ENCODE data around the gene DNAJC8. TPM values are rescaled to one million over a fixed set of nuclear protein-coding genes. Genes with fewer than 3 reads are reported as not detected.

Gene DNAJC8
- total RNA-seq, 1 donor from 2014 or later: 71.1 TPM

DNA sequence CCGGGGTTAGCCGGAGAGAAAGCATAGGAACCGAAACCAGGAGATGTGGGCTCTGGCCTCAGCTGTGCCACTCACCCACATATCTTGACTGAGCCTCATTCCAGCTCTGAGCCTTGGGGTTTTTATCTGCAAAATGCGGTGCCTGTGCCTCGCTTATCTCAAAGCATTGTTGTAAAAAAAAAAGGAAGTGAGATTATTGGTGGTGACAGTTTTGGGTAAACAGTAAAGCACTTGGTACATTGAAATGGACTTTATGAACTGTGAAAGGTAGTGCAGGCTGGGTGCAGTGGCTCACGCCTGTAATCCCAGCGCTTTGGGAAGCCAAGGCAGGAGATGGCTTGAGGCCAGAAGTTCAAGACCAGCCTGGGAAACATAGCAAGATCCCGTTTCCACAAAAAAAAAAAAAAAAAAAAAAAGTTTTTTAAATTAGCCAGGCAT is 60.1 kb downstream of the DNAJC8 start:
- DNase-seq (ENCODE audit: low read depth): no peak

DNA sequence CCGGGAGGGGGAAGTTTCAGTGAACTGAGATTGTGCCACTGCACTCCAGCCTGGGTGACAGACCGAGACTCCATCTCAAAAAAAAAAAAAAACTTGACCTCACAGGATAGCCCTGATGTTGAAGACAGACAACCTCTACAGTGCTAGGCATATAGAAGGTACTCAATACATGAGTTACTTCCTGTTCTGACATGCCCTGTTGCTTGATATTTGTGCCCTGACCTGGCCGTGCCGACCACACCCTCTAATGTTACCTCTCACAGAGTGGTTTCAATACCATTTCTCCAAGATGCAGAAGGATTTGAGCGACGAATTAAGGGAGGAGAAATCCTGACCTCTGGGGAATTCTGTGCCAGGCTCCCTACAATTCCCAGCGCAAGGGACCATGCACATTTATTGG is 61.6 kb downstream of the DNAJC8 start:
- no peak for DNase-seq (ENCODE audit: low read depth)

DNA sequence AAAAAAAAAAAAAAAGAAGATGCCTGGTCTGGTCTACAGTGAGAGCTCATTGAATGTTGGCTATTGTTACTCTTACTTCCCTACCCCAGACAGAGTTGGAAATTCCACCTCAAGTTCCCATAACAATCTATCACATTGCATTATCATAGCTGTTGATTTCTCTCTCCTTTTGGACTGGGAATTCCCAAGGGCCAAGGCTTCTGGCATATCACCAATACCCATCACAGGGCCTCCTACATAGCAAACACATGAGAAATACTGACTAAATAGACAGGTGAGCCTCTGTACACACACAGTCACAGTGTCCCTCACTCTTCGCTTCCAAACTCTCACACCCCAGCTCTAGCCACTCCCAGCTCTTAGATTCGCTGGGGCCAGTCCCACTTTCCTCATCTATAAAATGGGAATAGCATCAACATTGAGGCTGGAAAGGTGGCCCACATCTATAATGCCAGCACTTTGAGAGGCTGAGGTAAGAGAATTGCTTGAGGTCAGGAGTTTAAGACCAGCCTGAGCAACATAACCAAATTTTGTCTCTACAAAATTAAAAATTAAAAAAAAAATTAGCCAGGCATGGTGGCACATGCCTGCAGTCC is 62.7 kb downstream of the DNAJC8 start:
- DNase-seq (ENCODE audit: low read depth): no peak

DNA sequence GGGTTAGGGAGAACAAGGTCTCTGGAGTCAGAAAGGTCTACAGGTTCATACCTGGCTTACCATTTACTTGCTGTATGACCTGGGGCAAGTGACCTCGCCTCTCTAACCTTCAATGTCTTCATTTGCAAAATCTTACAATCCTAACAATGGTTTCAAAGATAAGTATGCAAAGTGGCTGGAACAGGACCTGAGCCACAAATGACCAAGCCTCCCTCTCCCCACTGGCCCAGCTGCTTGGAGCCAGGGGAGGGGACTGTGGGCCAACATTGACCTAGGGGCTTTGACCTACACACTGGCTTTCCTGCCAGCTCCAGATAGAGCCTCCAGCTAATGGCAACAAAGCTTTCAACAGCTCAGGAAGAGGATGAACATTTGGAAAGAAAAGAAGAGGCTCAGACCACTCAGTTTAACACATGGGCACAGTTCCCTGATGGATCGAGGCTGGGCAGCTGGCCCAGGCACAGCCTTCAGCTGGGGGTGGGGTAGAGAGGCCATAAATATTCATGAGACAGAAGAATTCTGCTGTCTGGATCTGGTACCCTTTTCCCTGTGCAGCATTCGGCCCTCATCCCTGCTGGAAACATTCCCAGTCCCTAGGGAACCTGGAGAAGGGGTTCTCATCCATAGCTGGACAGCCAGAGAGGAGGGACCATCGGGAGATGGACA is 69.2 kb downstream of the DNAJC8 start:
- no peak for DNase-seq (ENCODE audit: low read depth)

DNA sequence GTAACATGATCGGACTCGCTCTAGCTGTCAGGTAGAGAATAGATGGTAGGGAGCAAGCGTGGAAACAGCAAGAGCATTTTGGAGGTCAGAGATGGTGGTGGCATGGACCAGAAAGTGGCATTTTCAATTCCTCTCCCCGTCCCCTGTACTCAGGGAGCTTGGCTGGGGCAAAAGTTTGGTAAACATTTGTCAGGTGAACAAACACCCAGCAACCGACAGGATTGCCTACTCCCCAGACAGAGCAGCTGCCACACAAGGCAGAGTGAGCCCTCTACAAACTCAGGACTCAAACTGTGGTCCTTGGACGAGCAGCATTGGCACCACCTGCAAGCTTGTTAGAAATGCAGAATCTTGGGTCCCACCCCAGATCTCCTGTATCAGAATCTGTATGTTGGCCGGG is 70.7 kb downstream of the DNAJC8 start:
- no peak for DNase-seq (ENCODE audit: low read depth)

DNA sequence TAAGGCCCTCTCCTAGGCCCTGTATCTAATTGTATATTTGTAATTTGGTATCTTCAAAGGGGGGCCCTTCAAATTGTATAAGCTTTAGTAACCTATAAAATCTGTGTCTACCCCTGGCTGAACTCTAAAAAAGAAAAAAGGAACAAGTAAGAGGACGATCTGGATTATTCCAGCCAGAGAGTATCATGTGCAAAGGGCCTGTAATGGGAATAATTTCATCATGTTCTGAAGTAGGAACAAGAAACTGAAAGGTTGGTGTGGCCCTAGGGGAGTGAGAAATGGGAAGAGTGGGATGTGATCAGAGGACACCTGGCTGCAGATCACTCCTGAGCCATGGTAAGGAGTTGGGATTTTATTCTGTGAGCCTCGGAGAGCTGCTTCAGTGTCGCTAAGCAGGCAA is 71.1 kb downstream of the DNAJC8 start:
- DNase-seq (ENCODE audit: low read depth): no peak

DNA sequence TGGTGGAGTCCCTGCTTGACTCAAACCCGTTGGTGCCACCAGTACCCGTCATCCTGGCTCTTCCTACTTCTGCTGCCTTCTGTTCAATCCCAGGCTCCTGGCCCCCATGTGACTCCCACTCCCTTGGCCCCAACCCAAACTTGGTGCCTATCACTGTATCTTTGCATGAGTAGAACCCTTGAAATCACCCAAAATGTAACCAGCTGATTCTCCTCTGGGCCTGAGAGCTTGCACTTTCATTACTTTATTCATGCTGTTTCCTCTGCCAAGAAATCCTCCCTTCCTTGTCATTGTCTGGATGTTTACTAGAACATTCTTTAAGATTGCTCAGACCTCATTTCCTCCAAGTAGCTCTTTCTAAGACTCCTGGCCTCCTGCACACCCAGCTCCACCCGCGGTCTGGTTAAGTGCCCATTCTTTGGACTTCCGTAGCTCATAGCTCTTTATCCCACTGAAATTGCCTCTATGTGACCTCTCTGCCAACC is 72.0 kb downstream of the DNAJC8 start:
- peak; percentile 82 for DNase-seq (ENCODE audit: low read depth)

DNA sequence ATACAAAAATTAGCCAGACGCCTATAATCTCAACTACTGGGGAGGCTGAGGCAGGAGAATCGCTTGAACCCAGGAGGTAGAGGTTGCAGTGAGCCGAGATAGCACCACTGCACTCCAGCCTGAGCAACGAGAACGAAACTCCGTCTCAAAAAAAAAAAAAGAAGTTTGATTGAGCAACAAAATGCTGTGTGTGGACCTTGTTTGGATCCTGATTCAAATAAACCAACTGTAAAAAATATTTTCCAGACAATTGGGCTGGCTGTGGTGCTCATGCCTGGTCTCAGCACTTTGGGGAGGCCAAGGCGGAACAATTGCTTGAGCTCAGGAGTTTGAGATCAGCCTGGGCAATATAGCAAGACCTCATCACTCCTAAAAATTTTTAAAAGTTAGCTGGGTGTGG is 73.1 kb downstream of the DNAJC8 start:
- DNase-seq (ENCODE audit: low read depth): no peak

DNA sequence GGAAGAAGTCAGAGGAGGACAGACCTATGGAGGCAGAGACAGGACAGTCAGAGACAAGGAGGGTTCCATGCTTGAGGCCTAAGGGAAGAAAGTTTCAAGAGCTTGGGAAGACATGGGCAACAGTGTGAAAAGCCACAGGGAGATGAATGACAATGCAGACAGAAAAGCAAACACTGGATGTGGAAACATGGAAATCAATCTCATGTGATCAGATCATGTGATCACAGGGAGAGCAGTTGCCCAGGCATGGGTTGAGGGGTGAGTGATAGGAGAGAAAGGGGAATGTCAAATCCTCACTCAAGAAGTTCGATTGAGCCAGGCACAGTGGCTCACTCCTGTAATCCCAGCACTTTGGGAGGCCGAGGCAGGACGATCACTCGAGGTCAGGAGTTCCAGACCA is 73.6 kb downstream of the DNAJC8 start:
- no peak for DNase-seq (ENCODE audit: low read depth)

DNA sequence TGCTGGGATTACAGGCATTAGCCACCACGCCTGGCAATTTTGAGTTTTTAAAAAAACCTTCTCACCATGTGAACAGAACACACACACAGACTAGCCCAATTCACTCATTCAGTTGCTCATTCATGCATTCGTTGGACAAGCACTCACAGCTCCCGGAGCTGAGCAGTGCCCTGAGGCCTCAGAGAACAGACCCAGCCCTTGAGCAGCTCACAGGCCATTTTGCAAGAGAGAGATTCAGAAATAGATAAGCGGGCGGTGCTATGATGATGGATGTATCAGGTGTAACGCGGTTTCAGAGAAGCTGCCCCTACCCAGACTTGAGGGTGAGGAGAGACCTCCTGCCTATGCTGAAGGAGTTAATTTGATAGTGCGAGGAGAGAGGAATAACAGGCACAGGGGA is 74.9 kb downstream of the DNAJC8 start:
- DNase-seq (ENCODE audit: low read depth): no peak

DNA sequence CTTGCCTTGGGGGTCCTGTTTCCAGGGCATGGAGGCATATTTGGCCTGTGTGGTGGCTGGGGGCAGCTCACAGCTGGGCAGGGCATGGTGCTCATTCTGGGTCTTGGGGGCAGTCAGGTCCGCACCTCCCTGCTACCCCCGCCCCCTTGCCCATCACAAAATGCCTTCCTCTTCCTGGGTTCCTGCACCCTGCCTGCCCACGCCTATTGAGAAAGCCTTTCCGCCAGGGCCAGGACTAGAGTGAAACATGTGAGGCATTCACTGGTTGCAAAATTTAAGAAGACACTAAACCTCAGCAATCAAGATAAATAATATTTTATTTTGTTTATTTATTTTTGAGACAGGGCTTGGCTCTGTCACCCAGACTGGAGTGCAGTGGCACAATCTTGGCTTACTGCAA is 76.0 kb downstream of the DNAJC8 start:
- no peak for DNase-seq (ENCODE audit: low read depth)

DNA sequence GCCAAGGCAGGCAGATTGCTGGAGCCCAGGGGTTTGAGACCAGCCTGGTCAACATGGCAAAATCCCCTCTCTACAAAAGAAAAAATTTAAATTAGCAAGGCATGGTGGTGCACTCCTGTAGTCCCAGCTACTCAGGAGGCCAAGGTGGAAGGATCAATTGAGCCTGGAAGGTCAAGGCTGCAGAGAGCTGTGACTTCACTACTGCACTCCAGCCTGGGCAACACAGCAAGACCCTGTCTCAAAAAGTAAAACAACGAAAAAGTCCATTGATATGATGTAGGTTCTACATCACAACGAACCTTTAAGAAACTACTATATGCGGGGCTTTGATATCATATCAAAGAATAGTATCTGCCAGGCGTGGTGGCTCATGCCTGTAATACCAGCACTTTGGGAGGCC is 77.2 kb downstream of the DNAJC8 start:
- DNase-seq (ENCODE audit: low read depth): no peak

DNA sequence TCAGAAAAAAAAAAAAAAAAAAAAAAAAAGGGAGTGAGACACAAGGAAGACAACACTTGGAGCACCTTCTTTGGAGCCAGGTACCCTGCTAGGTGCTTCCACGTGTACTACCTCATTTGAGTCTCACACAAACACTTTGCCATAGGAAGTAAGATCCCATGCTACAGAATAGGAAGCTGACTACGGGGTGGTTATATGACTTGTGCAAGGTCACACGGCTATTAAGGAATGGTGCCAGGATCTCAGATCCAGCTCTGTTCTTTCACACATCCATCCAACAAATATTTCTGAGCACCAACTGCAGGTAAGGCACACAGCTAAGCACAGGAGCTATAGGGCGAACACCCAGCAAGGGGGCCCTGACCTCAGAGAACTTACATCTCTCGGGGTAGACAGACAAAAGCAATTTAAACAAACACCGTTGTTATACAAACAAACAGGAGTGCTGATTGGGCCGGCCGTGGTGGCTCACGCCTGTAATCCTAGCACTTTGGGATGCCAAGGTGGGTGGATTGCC is 78.7 kb downstream of the DNAJC8 start:
- no peak for DNase-seq (ENCODE audit: low read depth)

Other genes starting within 250 kb of the DNAJC8 start
- 15.3 and 25.8 TPM in 2 replicates for gene EYA3, start 144.4 kb downstream of the DNAJC8 start, total RNA-seq
- 2.5 and 14.2 TPM in 2 replicates for gene PTAFR, start 56.3 kb downstream of the DNAJC8 start, total RNA-seq
- gene ATP5IF1, start 3.1 kb upstream of the DNAJC8 start, total RNA-seq: 168 and 205 TPM in 2 replicates
- 35.4 and 42.1 TPM in 2 replicates for gene SESN2, start 26.5 kb upstream of the DNAJC8 start, total RNA-seq
- 37.5 and 38.2 TPM in 2 replicates for gene MED18, start 96.0 kb upstream of the DNAJC8 start, total RNA-seq
- gene PHACTR4, start 136.7 kb upstream of the DNAJC8 start, total RNA-seq: 9.0 and 29.0 TPM in 2 replicates

Data from renal cortical epithelial cell (primary cell).